NCI-H2196 treated with DMSO at 0.1 percent for 48 hours (cell line): ENCODE results near the gene ARHGEF10L.

ENCODE experiments used
- DNase-seq: peaks from one replicate; lab custom pipeline; 2025; ENCODE audit not compliant: unreplicated experiment; lab: John Stamatoyannopoulos, UW

ARHGEF10L gene

GRCh38 chr1:17653728-17654351 lies 114.3 kb downstream of the ARHGEF10L start:
- peak; percentile 38 for DNase-seq

GRCh38 chr1:17654519-17654918 lies 115.0 kb downstream of the ARHGEF10L start:
- DNase-seq, result no peak

- no peak for DNase-seq
Observed at GRCh38 chr1:17655169-17655568, 115.7 kb downstream of the ARHGEF10L start.

GRCh38 chr1:17655922-17656321 lies 116.4 kb downstream of the ARHGEF10L start:
- no peak for DNase-seq

- no peak for DNase-seq
Observed at GRCh38 chr1:17657436-17657835, 117.9 kb downstream of the ARHGEF10L start.

- DNase-seq, result no peak
Observed at GRCh38 chr1:17658837-17659236, 119.3 kb downstream of the ARHGEF10L start.

- peak; percentile 36 for DNase-seq
Observed at GRCh38 chr1:17661546-17662157, 122.2 kb downstream of the ARHGEF10L start.

- DNase-seq, result no peak
Observed at GRCh38 chr1:17662296-17662695, 122.8 kb downstream of the ARHGEF10L start.

GRCh38 chr1:17662786-17663185 lies 123.3 kb downstream of the ARHGEF10L start:
- DNase-seq, result no peak

- no peak for DNase-seq
Observed at GRCh38 chr1:17663646-17664045, 124.1 kb downstream of the ARHGEF10L start.

- DNase-seq, result no peak
Observed at GRCh38 chr1:17664322-17664721, 124.8 kb downstream of the ARHGEF10L start.

- no peak for DNase-seq
Observed at GRCh38 chr1:17665054-17665453, 125.6 kb downstream of the ARHGEF10L start.

GRCh38 chr1:17665950-17666720 lies 126.6 kb downstream of the ARHGEF10L start:
- no peak for DNase-seq

- DNase-seq, result no peak
Observed at GRCh38 chr1:17667641-17668040, 128.1 kb downstream of the ARHGEF10L start.

GRCh38 chr1:17668195-17668594 lies 128.7 kb downstream of the ARHGEF10L start:
- no peak for DNase-seq

GRCh38 chr1:17668624-17669175 lies 129.2 kb downstream of the ARHGEF10L start:
- DNase-seq, result no peak

- no peak for DNase-seq
Observed at GRCh38 chr1:17669305-17669704, 129.8 kb downstream of the ARHGEF10L start.

GRCh38 chr1:17669866-17670451 lies 130.5 kb downstream of the ARHGEF10L start:
- no peak for DNase-seq

GRCh38 chr1:17670587-17671313 lies 131.3 kb downstream of the ARHGEF10L start:
- no peak for DNase-seq

GRCh38 chr1:17671314-17671705 lies 131.8 kb downstream of the ARHGEF10L start:
- DNase-seq, result no peak

- no peak for DNase-seq
Observed at GRCh38 chr1:17671741-17672140, 132.2 kb downstream of the ARHGEF10L start.
